HT-29 (cell line): ENCODE data around the gene DPH7. TPM values are rescaled to one million over a fixed set of nuclear protein-coding genes. Genes with fewer than 3 reads are reported as not detected.
"Not testable (repeated sequence)": the region's sequence is repeated elsewhere in the genome, so short reads cannot be mapped to it uniquely, and the experiment has no call there.

Experiments
- DNase-seq: peaks from one replicate; pipeline ENCODE4 v3.0.0-alpha.2; 2015; ENCODE audit warnings: low spot score
- total RNA-seq: library from RNA; depleted of rRNA; stranded (reverse); fragments of >200 nt; shearing (Covaris generic); gene quantifications from 2 replicates; pipeline ENCODE4 v1.2.3, GENCODE V29; 2014; rRNA removed

The DPH7 gene
- total RNA-seq, 1 experiment from 2014 or later = 54.5 TPM

- no peak for DNase-seq
Measured at GRCh38 chr9:137519553-137519952, 59.2 kb downstream of the DPH7 start.

- not testable (repeated sequence) for DNase-seq
Measured at GRCh38 chr9:137518661-137519459, 59.9 kb downstream of the DPH7 start.

GRCh38 chr9:137516144-137516917, 62.4 kb downstream of the DPH7 start:
- no peak for DNase-seq

- DNase-seq = no peak
Measured at GRCh38 chr9:137515338-137515724, 63.4 kb downstream of the DPH7 start.

GRCh38 chr9:137514691-137515337, 63.9 kb downstream of the DPH7 start:
- DNase-seq = peak; percentile 30

- DNase-seq = peak; percentile 69
Measured at GRCh38 chr9:137513801-137514570, 64.7 kb downstream of the DPH7 start.

- DNase-seq = not testable (repeated sequence)
Measured at GRCh38 chr9:137513136-137513535, 65.6 kb downstream of the DPH7 start.

- no peak for DNase-seq
Measured at GRCh38 chr9:137511758-137512463, 66.8 kb downstream of the DPH7 start.

GRCh38 chr9:137511126-137511525, 67.6 kb downstream of the DPH7 start:
- not testable (repeated sequence) for DNase-seq

GRCh38 chr9:137509198-137509597, 69.5 kb downstream of the DPH7 start:
- DNase-seq = no peak

GRCh38 chr9:137506702-137507171, 72.0 kb downstream of the DPH7 start:
- DNase-seq = no peak

GRCh38 chr9:137506274-137506673, 72.5 kb downstream of the DPH7 start:
- peak; percentile 65 for DNase-seq

- DNase-seq = no peak
Measured at GRCh38 chr9:137505421-137506140, 73.1 kb downstream of the DPH7 start.

Other genes with a start within 250 kb of the DPH7 start
- 7.6 and 14.1 TPM in 2 replicates for gene EXD3, start 155.8 kb downstream of the DPH7 start, total RNA-seq
- gene NOXA1, start 155.5 kb downstream of the DPH7 start, total RNA-seq = 1.5 and 3.7 TPM in 2 replicates
- gene ENTPD8, start 137.6 kb downstream of the DPH7 start, total RNA-seq = 0.76 and 1.3 TPM in 2 replicates
- 74.4 and 77.7 TPM in 2 replicates for gene NSMF, start 119.6 kb downstream of the DPH7 start, total RNA-seq
- gene PNPLA7, start 28.5 kb downstream of the DPH7 start, total RNA-seq = 0.60 and 0.94 TPM in 2 replicates
- 175 TPM in 2 replicates for gene MRPL41, start 27.0 kb downstream of the DPH7 start, total RNA-seq
- gene ZMYND19, start 11.6 kb upstream of the DPH7 start, total RNA-seq = 75.9 and 78.4 TPM in 2 replicates
- 189 and 203 TPM in 2 replicates for gene ARRDC1, start 26.8 kb upstream of the DPH7 start, total RNA-seq
- 76.1 and 85.4 TPM in 2 replicates for gene EHMT1, start 40.1 kb upstream of the DPH7 start, total RNA-seq